GM10266 (cell line): ENCODE results near the gene MANBA.
A peak's percentile ranks its signal among the peaks of the same experiment; 100 is the strongest.

ENCODE experiments used
- DNase-seq: peaks from one replicate; pipeline ENCODE4 v3.0.0; 2012; ENCODE audit errors: extremely low spot score
- CTCF ChIP-seq: IDR thresholded peaks from 2 replicates; pipeline ENCODE4 v1.5.1; 2012; ENCODE audit warnings: mild to moderate bottlenecking, low read depth; ENCODE audit not compliant: control insufficient read depth, insufficient read depth; ENCODE audit errors: missing control alignments

The MANBA gene

GRCh38 chr4:102687373-102687981 is 73.3 kb downstream of the MANBA start:
- no peak for TF ChIP-seq CTCF
- peak; percentile 52 for DNase-seq

GRCh38 chr4:102685768-102686167 is 75.0 kb downstream of the MANBA start:
- no peak for DNase-seq
- TF ChIP-seq CTCF: no peak

- DNase-seq: no peak
- no peak for TF ChIP-seq CTCF
Measured at GRCh38 chr4:102684610-102685052, 76.1 kb downstream of the MANBA start.

- no peak for DNase-seq
- no peak for TF ChIP-seq CTCF
Measured at GRCh38 chr4:102683881-102684609, 76.7 kb downstream of the MANBA start.

- no peak for DNase-seq
- TF ChIP-seq CTCF: no peak
Measured at GRCh38 chr4:102678695-102679335, 82.0 kb downstream of the MANBA start.

GRCh38 chr4:102678107-102678506 is 82.7 kb downstream of the MANBA start:
- TF ChIP-seq CTCF: no peak
- no peak for DNase-seq

- no peak for TF ChIP-seq CTCF
- DNase-seq: no peak
Measured at GRCh38 chr4:102675141-102675540, 85.6 kb downstream of the MANBA start.
